Gastrocnemius medialis (tissue), 4 donors: ENCODE data around the gene VMP1. TPM values are rescaled to one million over a fixed set of nuclear protein-coding genes. Genes with fewer than 3 reads are reported as not detected.

Experiments
- ATAC-seq, 2 donors: fragments of 150-250 bp; one replicate each; pipeline ENCODE4 v1.9.1; 2016
- DNase-seq, 2 donors: peaks; one replicate each; pipeline ENCODE4 v3.0.0-alpha.2; 2019
- H3K27ac ChIP-seq, 4 donors: fragments of 200-600 bp; sonication (generic); 1 replicate in 1 of 4; 2 replicates in 3 of 4; pipeline ENCODE4 v1.5.1; 2016 to 2018; ENCODE audit warnings: mild to moderate bottlenecking in 2 of 4, moderate library complexity in 1 of 4
- H3K27me3 ChIP-seq, 3 donors: fragments of 200-600 bp; sonication (generic) in 2 of 3; 1 replicate in 1 of 3; 2 replicates in 2 of 3; pipeline versions ENCODE4 v1.5.1 to v1.6.0; 2016 to 2019; ENCODE audit warnings: mild to moderate bottlenecking in 1 of 3, moderate library complexity in 1 of 3
- H3K36me3 ChIP-seq, 2 donors: fragments of 200-600 bp; sonication (generic) in 1 of 2; one replicate each; pipeline ENCODE4 v1.5.1; 2017 to 2018
- H3K4me1 ChIP-seq, 2 donors: fragments of 200-600 bp; sonication (generic) in 1 of 2; one replicate each; pipeline ENCODE4 v1.5.1; 2016 to 2017; ENCODE audit warnings: mild to moderate bottlenecking in 2 of 2
- H3K4me3 ChIP-seq, 4 donors: fragments of 200-600 bp; sonication (generic) in 3 of 4; 1 replicate in 1 of 4; 2 replicates in 3 of 4; pipeline ENCODE4 v1.5.1; 2016 to 2019; ENCODE audit warnings: mild to moderate bottlenecking in 2 of 4
- H3K9me3 ChIP-seq, 3 donors: fragments of 200-600 bp; sonication (generic) in 2 of 3; 1 replicate in 1 of 3; 2 replicates in 2 of 3; pipeline ENCODE4 v1.5.1; 2016 to 2019
- CTCF ChIP-seq, 5 experiments: fragments of 450-650 bp in 3 of 5; fragments of 200-600 bp in 2 of 5; sonication (generic) in 2 of 5; IDR thresholded peaks in 4 of 5; conservative IDR thresholded peaks in 1 of 5; 1 replicate in 4 of 5; 2 replicates in 1 of 5; pipeline ENCODE4 v1.5.1; 2016 to 2019; ENCODE audit warnings: antibody characterized with exemption in 5 of 5, mild to moderate bottlenecking in 3 of 5, moderate library complexity in 3 of 5
- POLR2A ChIP-seq, 2 donors: fragments of 450-650 bp; IDR thresholded peaks; one replicate each; pipeline ENCODE4 v1.6.1; 2017; ENCODE audit warnings: antibody characterized with exemption in 2 of 2, mild to moderate bottlenecking in 2 of 2, moderate library complexity in 2 of 2
- in situ Hi-C, 4 donors: fragments of 200-750 bp; cut with MboI; loops; one replicate each; pipeline versions ENCODE4 v1.15.0 to v1.8.0; 2017; ENCODE audit warnings: low sequenced_read_pairs in 4 of 4
- intact Hi-C: fragments of 100-400 bp; cut with DNase I; formaldehyde crosslinking; loops from one replicate; pipeline ENCODE4 v1.15.1; 2023; ENCODE audit warnings: low total_unique reads
- total RNA-seq, 4 donors: library from RNA; depleted of rRNA; stranded (reverse); fragments of >200 nt; gene quantifications; one replicate each; pipeline versions ENCODE4 v1.1.0 to v1.2.3, GENCODE V29; 2016

The VMP1 gene
- total RNA-seq, 4 donors from 2014 or later, result 39.2 to 55.0 (median 48.4) TPM

- Histone ChIP-seq H3K27me3 (no peaks in the 10 kb centered on the region), H3K36me3 (peaks cover 0 to 93% of the 10 kb centered on the region in 2 donors), H3K4me1 (peaks cover 7 to 15% of the 10 kb centered on the region in 2 donors), H3K9me3 (no peaks in the 10 kb centered on the region), H3K4me3 (no peak overlapping the region), H3K27ac (no peak overlapping the region)
- no peak for TF ChIP-seq POLR2A (IDR thresholded peaks at IDR 0.05)
- TF ChIP-seq CTCF (IDR thresholded peaks at IDR 0.05 in 4 of 5, conservative IDR thresholded peaks at IDR 0.05 in 1 of 5), result no peak
- in situ Hi-C loops (loop anchor here in 2 of 4 donors (25.0 kb wide), 2 partner anchors 392 to 517 kb away; no protein-coding TSS in a partner anchor), intact Hi-C loops (no loop called here)
- ATAC-seq (no peak), DNase-seq (no peak)
Measured at GRCh38 chr17:59669944-59670343, 37.5 kb upstream of the VMP1 start.

- intact Hi-C loops (no loop called here), in situ Hi-C loops (loop anchor here in 2 of 4 donors (25.0 kb wide), 2 partner anchors 391 to 516 kb away; no protein-coding TSS in a partner anchor)
- H3K36me3 ChIP-seq, result peaks cover 0 to 95% of the 10 kb centered on the region in 2 donors
- ATAC-seq (no peak), DNase-seq (no peak)
- no peak overlapping the region for H3K4me3 ChIP-seq
- H3K4me1 ChIP-seq, result peaks cover 0 to 6% of the 10 kb centered on the region in 2 donors
- TF ChIP-seq CTCF (IDR thresholded peaks at IDR 0.05 in 4 of 5, conservative IDR thresholded peaks at IDR 0.05 in 1 of 5) (no peak), POLR2A (IDR thresholded peaks at IDR 0.05) (no peak)
- no peaks in the 10 kb centered on the region for H3K9me3 ChIP-seq
- H3K27me3 ChIP-seq, result no peaks in the 10 kb centered on the region
- H3K27ac ChIP-seq, result no peak overlapping the region
Measured at GRCh38 chr17:59671386-59671785, 36.1 kb upstream of the VMP1 start.

GRCh38 chr17:59675231-59675630 lies 32.2 kb upstream of the VMP1 start:
- Histone ChIP-seq H3K27ac (no peak overlapping the region), H3K36me3 (peaks cover 0 to 97% of the 10 kb centered on the region in 2 donors), H3K4me3 (no peak overlapping the region), H3K4me1 (no peaks in the 10 kb centered on the region), H3K27me3 (no peaks in the 10 kb centered on the region), H3K9me3 (no peaks in the 10 kb centered on the region)
- intact Hi-C loops, result no loop called here
- in situ Hi-C loops, result loop anchor here in 1 of 4 donors (25.0 kb wide), 1 partner anchor 387 kb away; no protein-coding TSS in a partner anchor
- no peak for TF ChIP-seq CTCF (IDR thresholded peaks at IDR 0.05 in 4 of 5, conservative IDR thresholded peaks at IDR 0.05 in 1 of 5)
- no peak for TF ChIP-seq POLR2A (IDR thresholded peaks at IDR 0.05)
- ATAC-seq (no peak), DNase-seq (no peak)

- no peaks in the 10 kb centered on the region for H3K27me3 ChIP-seq
- in situ Hi-C loops, result loop anchor here in 1 of 4 donors (25.0 kb wide), 1 partner anchor 386 kb away; no protein-coding TSS in a partner anchor
- peaks cover 0 to 97% of the 10 kb centered on the region in 2 donors for H3K36me3 ChIP-seq
- intact Hi-C loops, result no loop called here
- no peak for TF ChIP-seq POLR2A (IDR thresholded peaks at IDR 0.05)
- TF ChIP-seq CTCF (IDR thresholded peaks at IDR 0.05 in 4 of 5, conservative IDR thresholded peaks at IDR 0.05 in 1 of 5), result no peak
- ATAC-seq (no peak), DNase-seq (no peak)
- no peak overlapping the region for H3K27ac ChIP-seq
- H3K9me3 ChIP-seq, result no peaks in the 10 kb centered on the region
- no peaks in the 10 kb centered on the region for H3K4me1 ChIP-seq
- no peak overlapping the region for H3K4me3 ChIP-seq
Measured at GRCh38 chr17:59676716-59677115, 30.7 kb upstream of the VMP1 start.

- Histone ChIP-seq H3K4me3 (no peak overlapping the region), H3K27ac (no peak overlapping the region), H3K4me1 (no peaks in the 10 kb centered on the region), H3K27me3 (no peaks in the 10 kb centered on the region), H3K36me3 (peaks cover 6 to 100% of the 10 kb centered on the region in 2 donors), H3K9me3 (no peaks in the 10 kb centered on the region)
- in situ Hi-C loops, result loop anchor here in 1 of 4 donors (25.0 kb wide), 1 partner anchor 383 kb away; no protein-coding TSS in a partner anchor
- TF ChIP-seq CTCF (IDR thresholded peaks at IDR 0.05 in 4 of 5, conservative IDR thresholded peaks at IDR 0.05 in 1 of 5) (no peak), POLR2A (IDR thresholded peaks at IDR 0.05) (no peak)
- ATAC-seq (no peak), DNase-seq (no peak)
- intact Hi-C loops, result no loop called here
Measured at GRCh38 chr17:59678918-59679317, 28.5 kb upstream of the VMP1 start.
